Ectodermal cell (in vitro differentiated cells): ENCODE measurements around the gene AGTPBP1.

Source experiments
- H3K27ac ChIP-seq: 2 replicates; pipeline ENCODE4 v1.7.0; 2013; ENCODE audit warnings: mild to moderate bottlenecking, low read depth, low read length; ENCODE audit not compliant: insufficient read depth, poor library complexity, severe bottlenecking
- H3K27me3 ChIP-seq: 2 replicates; pipeline ENCODE4 v1.7.0; 2013; ENCODE audit warnings: mild to moderate bottlenecking, low read length; ENCODE audit not compliant: insufficient read depth, control insufficient read depth, poor library complexity, severe bottlenecking
- H3K36me3 ChIP-seq: one replicate; pipeline ENCODE4 v1.7.0; 2013; ENCODE audit warnings: low read length; ENCODE audit not compliant: control insufficient read depth, insufficient read depth
- H3K4me1 ChIP-seq: one replicate; pipeline ENCODE4 v1.7.0; 2013; ENCODE audit warnings: low read length; ENCODE audit not compliant: control insufficient read depth, insufficient read depth
- H3K4me3 ChIP-seq: 2 replicates; pipeline ENCODE4 v1.7.0; 2013; ENCODE audit warnings: low read depth, low read length, control low read depth; ENCODE audit not compliant: insufficient read depth
- H3K9me3 ChIP-seq: 2 replicates; pipeline ENCODE4 v1.7.0; 2013; ENCODE audit warnings: mild to moderate bottlenecking, low read length, moderate library complexity; ENCODE audit not compliant: control insufficient read depth
- WGBS, 2 experiments: methylation state at CpG; one replicate each; pipeline ENCODE4 v1.1.7; 2013; ENCODE audit warnings: missing lambda C conversion rate in 2 of 2; 5-methylcytosine and 5-hydroxymethylcytosine counted together

Gene AGTPBP1

GRCh38 chr9:85511746-85512145 lies 230.0 kb downstream of the AGTPBP1 start:
- no peak overlapping the region for H3K4me3 ChIP-seq
- H3K4me1 ChIP-seq: no peaks in the 10 kb centered on the region
- H3K27me3 ChIP-seq: no peaks in the 10 kb centered on the region
- no peaks in the 10 kb centered on the region for H3K9me3 ChIP-seq
- no peaks in the 10 kb centered on the region for H3K36me3 ChIP-seq
- H3K27ac ChIP-seq: no peak overlapping the region

GRCh38 chr9:85510830-85511504 lies 230.8 kb downstream of the AGTPBP1 start:
- Histone ChIP-seq H3K27me3 (no peaks in the 10 kb centered on the region), H3K36me3 (no peaks in the 10 kb centered on the region), H3K4me3 (no peak overlapping the region), H3K9me3 (no peaks in the 10 kb centered on the region), H3K27ac (no peak overlapping the region), H3K4me1 (no peaks in the 10 kb centered on the region)
- 91% methylated on average over 6 of the region's 6 CpGs for WGBS, 2 experiments

GRCh38 chr9:85508616-85509015 lies 233.1 kb downstream of the AGTPBP1 start:
- H3K27ac ChIP-seq: no peak overlapping the region
- H3K9me3 ChIP-seq: no peaks in the 10 kb centered on the region
- H3K36me3 ChIP-seq: no peaks in the 10 kb centered on the region
- H3K27me3 ChIP-seq: no peaks in the 10 kb centered on the region
- WGBS, 2 experiments: 83 to 89% methylated on average over 4 of the region's 4 CpGs
- H3K4me1 ChIP-seq: no peaks in the 10 kb centered on the region
- no peak overlapping the region for H3K4me3 ChIP-seq

GRCh38 chr9:85505612-85506011 lies 236.1 kb downstream of the AGTPBP1 start:
- Histone ChIP-seq H3K4me3 (no peak overlapping the region), H3K36me3 (no peaks in the 10 kb centered on the region), H3K27me3 (no peaks in the 10 kb centered on the region), H3K27ac (no peak overlapping the region), H3K4me1 (no peaks in the 10 kb centered on the region), H3K9me3 (no peaks in the 10 kb centered on the region)
- WGBS, 2 experiments: 95 to 96% methylated on average over 7 of the region's 7 CpGs

GRCh38 chr9:85502815-85503655 lies 238.7 kb downstream of the AGTPBP1 start:
- Histone ChIP-seq H3K36me3 (no peaks in the 10 kb centered on the region), H3K27me3 (no peaks in the 10 kb centered on the region)
- WGBS, 2 experiments: 87 to 96% methylated on average over 4 of the region's 4 CpGs

GRCh38 chr9:85501882-85502281 lies 239.9 kb downstream of the AGTPBP1 start:
- no peak overlapping the region for H3K4me3 ChIP-seq
- no peaks in the 10 kb centered on the region for H3K4me1 ChIP-seq
- no peak overlapping the region for H3K27ac ChIP-seq
- H3K36me3 ChIP-seq: no peaks in the 10 kb centered on the region
- H3K9me3 ChIP-seq: no peaks in the 10 kb centered on the region
- no peaks in the 10 kb centered on the region for H3K27me3 ChIP-seq
- WGBS, 2 experiments: 100% methylated on average over 1 of the region's 1 CpG; no CpG with 5 or more reads in 1 of the 2 experiments

More at GRCh38 chr9:85502815-85503655, 238.7 kb downstream of the AGTPBP1 start:
- Histone ChIP-seq H3K4me1 (no peaks in the 10 kb centered on the region), H3K27ac (no peak overlapping the region), H3K4me3 (no peak overlapping the region), H3K9me3 (no peaks in the 10 kb centered on the region)

GRCh38 chr9:85501456-85501855 lies 240.3 kb downstream of the AGTPBP1 start:
- no peaks in the 10 kb centered on the region for H3K27me3 ChIP-seq
- H3K4me1 ChIP-seq: no peaks in the 10 kb centered on the region
- no peak overlapping the region for H3K27ac ChIP-seq
- H3K4me3 ChIP-seq: no peak overlapping the region
- no peaks in the 10 kb centered on the region for H3K9me3 ChIP-seq
- H3K36me3 ChIP-seq: no peaks in the 10 kb centered on the region
- 86 to 87% methylated on average over 6 of the region's 6 CpGs for WGBS, 2 experiments
